ENCODE results near the gene ROBO2.
"Not testable (repeated sequence)": the region's sequence is repeated elsewhere in the genome, so short reads cannot be mapped to it uniquely, and the experiment has no call there.

The ROBO2 gene

DNA sequence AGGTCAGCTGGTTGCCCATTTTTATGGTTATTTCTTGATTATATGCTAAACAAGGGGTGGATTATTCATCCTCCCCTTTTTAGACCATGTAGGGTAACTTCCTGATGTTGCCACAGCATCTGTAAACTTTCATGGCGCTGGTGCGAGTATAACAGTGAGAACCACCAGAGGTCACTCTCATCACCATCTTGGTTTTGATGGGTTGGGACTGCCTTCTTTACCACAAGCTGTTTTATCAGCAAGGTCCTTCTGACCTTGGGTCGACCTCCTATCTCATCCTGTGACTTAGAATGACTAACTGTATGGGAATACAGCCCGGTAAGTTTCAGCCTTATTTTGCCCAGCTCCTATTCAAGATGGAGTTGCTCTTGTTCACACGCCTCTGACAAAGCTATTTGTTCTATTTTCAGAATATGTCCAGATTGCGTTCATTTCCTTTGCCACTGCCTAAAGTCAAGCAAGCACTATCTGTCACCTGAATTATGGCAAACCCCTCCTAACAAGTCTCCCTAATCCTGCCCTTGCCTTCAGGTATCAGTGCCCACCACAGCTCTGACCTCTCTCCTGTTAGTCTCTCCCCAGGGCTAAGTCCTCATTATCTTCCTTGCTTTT, 308.5 kb downstream of the ROBO2 start:
- no peak for DNase-seq

GRCh38 chr3:77354958-77355357, 315.1 kb downstream of the ROBO2 start:
- DNase-seq = no peak

- DNase-seq = no peak
Observed at GRCh38 chr3:77362936-77363335, 323.0 kb downstream of the ROBO2 start.

- no peak for DNase-seq
Observed at GRCh38 chr3:77365152-77365551, 325.3 kb downstream of the ROBO2 start.

DNA sequence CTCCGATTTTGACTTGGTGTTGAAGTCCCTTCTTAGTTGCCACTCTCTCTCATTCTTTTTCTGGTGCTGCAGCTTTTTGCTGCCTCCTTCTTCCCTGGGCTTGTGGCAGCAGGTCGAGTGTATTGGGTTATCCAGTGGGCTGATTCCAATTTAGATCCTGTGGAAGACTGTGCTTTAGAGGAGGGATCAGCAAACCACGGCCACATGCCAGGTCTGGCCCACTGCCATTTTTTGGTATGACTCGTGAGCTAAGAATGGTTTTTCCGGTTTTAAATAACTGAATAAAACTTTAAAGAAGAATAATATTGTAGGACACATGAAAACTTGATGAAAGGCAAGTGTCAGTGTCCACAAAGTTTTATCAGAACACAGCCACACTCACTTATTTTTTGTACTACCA, 330.5 kb downstream of the ROBO2 start:
- no peak for DNase-seq

DNA sequence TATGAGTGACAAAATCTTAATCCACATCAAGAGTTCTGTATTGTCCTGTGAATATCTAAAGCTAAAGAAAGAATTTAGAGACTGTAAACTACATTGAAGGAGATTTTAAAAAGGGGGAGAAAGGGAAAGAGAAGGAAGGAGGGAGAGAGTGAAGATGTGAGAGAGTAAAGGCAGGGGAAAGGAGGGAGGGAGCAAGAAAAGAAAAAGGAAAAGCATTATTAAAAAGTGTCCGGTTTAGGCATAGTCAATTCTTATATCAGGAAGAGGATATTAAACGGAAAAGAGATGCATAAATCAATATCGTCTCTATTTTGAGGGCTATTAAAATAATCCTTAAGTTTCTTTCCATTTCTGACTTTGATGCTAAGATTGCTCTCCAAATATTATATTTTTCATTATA, 332.1 kb downstream of the ROBO2 start:
- DNase-seq = no peak

GRCh38 chr3:77372634-77373346, 332.9 kb downstream of the ROBO2 start:
- no peak for DNase-seq

- DNase-seq = no peak
Observed at GRCh38 chr3:77373619-77374018, 333.7 kb downstream of the ROBO2 start.

DNA sequence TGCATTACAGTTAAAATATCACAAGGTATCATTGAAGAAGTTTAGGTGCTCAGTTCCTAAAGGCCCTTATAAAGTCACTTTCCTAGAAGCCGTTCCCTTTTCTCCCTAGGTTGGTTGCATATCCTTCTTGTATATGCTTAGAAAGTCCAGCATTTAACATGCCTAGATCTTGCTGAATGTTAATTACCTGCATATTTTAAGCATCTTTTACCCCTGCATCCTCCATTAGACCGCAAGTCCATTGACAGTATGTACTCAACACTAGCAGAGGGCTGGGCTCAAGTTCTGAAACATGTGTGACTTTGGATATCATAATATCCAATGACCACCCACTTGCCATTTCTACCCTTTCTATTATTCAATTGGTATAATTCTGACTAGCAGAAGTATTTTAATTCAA, 336.6 kb downstream of the ROBO2 start:
- no peak for DNase-seq

DNA sequence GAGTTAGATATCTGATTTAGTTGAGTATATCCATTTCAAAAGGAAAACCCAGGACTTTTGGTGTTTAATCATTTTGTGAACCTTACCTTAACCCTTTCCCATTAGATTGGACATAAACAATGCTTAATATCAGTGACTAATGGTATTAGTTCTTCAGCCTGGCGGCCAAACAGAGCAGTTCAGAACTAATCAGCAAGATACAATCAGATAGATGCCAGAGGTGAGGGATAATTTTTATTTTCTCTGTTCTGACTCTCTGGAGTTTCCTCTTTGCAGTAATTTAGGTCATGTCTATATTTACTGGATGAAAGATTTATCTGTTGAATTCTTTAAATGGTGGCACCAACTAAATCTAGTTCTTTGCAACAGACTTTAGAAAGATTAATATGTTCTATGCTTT, 337.8 kb downstream of the ROBO2 start:
- no peak for DNase-seq

DNA sequence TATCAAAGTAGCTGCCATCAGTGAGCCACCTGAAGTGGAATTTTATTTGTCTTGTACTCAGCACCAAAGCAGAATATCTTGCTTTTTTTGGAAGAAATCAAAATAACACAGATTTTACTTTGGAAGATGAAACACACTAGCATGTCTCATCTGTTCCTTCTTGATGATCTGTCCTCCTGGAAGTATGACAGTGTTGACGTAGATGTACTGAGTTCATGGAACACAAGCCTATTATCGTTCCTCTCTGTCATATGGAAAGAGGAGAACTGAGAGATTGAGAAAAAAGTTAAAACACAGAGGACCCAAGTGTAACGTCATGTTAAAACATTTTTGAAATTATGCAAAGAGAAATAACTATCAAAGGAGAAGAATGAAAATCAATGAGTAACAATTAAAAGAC, 340.2 kb downstream of the ROBO2 start:
- no peak for DNase-seq

DNA sequence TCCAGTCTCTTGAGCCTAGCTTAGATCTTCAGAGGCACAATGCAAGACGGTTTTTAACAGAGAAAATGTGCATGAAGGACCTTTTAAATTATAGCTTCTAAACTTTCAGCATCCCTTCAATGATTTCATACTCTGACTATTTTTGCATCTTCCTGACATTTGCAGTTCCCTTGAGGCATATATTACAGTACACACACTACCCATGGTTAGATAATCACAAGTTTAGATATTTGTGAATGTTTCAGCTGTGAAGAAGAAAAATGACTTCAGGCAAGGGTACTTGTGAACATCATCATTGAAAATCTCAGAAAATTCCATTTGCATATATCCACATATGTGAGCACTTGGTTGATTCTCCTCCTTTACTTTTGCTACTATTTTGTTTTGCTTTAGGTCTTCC, 341.5 kb downstream of the ROBO2 start:
- no peak for DNase-seq

GRCh38 chr3:77392181-77392580, 352.3 kb downstream of the ROBO2 start:
- DNase-seq = no peak

DNA sequence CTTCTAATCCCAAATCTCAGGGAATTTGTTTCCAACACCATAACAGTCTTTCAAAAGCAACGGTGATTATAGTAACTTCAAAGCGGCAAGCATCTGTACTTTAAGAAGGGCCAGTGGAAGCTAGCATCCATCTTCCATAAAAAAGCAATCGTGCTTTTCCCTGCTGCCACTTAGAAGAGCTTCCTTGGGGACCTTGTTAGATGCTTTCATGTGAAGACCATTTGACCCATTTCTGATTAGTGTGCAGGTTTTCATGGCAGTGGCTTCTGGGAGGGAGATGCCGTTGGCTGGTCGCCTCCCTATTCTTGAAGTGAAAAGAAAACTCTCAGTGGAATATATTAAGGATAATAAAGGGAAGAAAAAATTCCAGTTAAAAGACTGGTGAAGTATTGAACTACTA, 354.1 kb downstream of the ROBO2 start:
- DNase-seq = no peak

- no peak for DNase-seq
Observed at GRCh38 chr3:77404871-77405270, 365.0 kb downstream of the ROBO2 start.

- DNase-seq = no peak
Observed at GRCh38 chr3:77407441-77407840, 367.5 kb downstream of the ROBO2 start.

GRCh38 chr3:77410334-77410733, 370.4 kb downstream of the ROBO2 start:
- not testable (repeated sequence) for DNase-seq

DNA sequence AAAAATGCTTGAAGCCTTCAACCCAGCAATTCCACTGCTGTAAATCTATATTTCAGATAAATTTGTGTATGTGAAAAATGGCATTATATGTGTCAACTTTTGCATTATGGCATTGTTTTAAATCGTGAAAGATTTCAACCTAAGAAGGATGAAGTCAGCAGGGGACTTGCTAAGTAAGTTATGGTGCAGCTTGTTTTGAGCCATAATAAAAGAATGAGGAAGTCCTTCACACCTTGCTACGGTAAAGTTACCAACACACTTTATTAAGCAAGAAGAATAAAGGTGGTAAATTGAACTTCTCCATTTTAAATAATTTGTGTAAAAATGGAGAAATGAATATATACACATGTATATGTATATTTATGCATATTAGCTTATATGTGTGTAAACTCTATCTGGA, 371.4 kb downstream of the ROBO2 start:
- no peak for DNase-seq

- DNase-seq = no peak
Observed at GRCh38 chr3:77412021-77412438, 372.1 kb downstream of the ROBO2 start.

GRCh38 chr3:77412584-77412983, 372.7 kb downstream of the ROBO2 start:
- DNase-seq = no peak

- DNase-seq = no peak
Observed at GRCh38 chr3:77414881-77415280, 375.0 kb downstream of the ROBO2 start.

- no peak for DNase-seq
Observed at GRCh38 chr3:77420336-77420735, 380.4 kb downstream of the ROBO2 start.

DNA sequence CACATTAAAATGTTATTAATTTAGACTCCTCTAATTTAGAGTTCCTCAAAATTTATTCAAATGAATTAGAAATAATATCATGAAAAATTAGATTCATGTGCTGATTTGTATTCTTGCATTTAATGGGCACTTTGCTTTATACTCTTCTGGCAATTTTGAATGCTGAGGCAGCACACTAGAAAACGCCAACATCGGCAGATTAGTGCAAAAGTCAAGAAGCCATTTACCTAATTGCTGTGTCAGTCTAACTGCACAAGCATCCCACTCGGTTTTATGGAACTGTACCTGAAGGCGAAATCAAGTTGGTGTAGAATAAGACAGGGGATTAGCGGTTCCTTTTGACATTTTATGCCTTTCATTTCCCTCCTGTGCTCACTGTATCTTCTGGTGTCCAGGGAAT, 382.0 kb downstream of the ROBO2 start:
- no peak for DNase-seq

DNA sequence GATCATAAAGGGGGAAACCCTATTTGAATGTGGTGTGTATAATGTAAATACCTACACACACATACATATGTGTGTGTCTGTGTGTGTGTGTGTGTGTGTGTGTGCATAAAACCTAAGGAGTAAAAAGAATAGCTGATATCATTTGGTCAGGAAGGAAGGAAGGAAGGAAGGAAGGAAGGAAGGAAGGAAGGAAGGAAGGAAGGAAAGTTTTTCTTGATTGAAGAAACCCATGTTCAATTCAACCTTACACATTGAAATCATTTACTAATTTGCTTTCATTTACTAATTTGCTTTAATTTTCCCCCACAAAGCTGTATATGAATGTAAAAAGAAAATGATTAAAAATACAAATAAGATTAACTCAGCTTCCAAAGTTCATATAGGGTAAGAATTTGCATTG, 386.6 kb downstream of the ROBO2 start:
- DNase-seq = no peak

- DNase-seq = no peak
Observed at GRCh38 chr3:77427528-77427927, 387.6 kb downstream of the ROBO2 start.

All from activated naive CD4-positive, alpha-beta T cell (primary cell).